ENCODE data around the gene SELENOH.
A peak's percentile ranks its signal among the peaks of the same experiment; 100 is the strongest.

The SELENOH gene

DNA sequence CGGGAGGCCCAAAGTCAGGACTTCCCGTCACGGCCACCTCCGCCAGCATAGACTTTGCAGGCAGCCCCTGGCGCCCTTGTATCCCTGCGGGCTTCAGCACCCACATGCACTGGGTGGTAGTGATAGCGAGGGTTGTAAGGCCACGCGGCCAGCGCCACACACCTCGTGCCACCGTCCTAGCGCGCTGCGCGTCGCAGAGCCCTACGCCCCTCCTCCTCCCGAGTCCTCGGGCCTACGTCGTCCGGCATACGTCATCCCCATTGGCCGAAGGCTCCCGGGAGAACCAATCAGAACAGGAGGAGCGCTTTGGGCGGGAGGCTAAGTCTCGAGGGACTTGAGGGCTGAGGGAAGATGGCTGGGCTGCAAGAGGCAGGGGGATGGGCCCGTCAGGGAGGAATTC, 11.7 kb downstream of the SELENOH start:
- TF ChIP-seq OSR1 (CRISPR knock-in tag; IDR thresholded peaks at IDR 0.05) (no peak), ISL1 (CRISPR knock-in tag; IDR thresholded peaks at IDR 0.05) (no peak), TOX (CRISPR knock-in tag; IDR thresholded peaks at IDR 0.05; ENCODE audit: borderline replicate concordance) (no peak), ZNF70 (CRISPR knock-in tag; IDR thresholded peaks at IDR 0.05) (no peak), ARNTL (CRISPR knock-in tag; IDR thresholded peaks at IDR 0.05; ENCODE audit: borderline replicate concordance, low read depth) (no peak), ESRRG (CRISPR knock-in tag; IDR thresholded peaks at IDR 0.05) (no peak), ZFP30 (CRISPR knock-in tag; IDR thresholded peaks at IDR 0.05) (no peak), GLIS3 (CRISPR knock-in tag; IDR thresholded peaks at IDR 0.05) (no peak), RARB (CRISPR knock-in tag; IDR thresholded peaks at IDR 0.05) (no peak), CSDC2 (CRISPR knock-in tag; IDR thresholded peaks at IDR 0.05) (no peak)
- TF ChIP-seq, protein P1, sequence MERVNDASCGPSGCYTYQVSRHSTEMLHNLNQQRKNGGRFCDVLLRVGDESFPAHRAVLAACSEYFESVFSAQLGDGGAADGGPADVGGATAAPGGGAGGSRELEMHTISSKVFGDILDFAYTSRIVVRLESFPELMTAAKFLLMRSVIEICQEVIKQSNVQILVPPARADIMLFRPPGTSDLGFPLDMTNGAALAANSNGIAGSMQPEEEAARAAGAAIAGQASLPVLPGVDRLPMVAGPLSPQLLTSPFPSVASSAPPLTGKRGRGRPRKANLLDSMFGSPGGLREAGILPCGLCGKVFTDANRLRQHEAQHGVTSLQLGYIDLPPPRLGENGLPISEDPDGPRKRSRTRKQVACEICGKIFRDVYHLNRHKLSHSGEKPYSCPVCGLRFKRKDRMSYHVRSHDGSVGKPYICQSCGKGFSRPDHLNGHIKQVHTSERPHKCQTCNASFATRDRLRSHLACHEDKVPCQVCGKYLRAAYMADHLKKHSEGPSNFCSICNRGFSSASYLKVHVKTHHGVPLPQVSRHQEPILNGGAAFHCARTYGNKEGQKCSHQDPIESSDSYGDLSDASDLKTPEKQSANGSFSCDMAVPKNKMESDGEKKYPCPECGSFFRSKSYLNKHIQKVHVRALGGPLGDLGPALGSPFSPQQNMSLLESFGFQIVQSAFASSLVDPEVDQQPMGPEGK (CRISPR knock-in tag; IDR thresholded peaks at IDR 0.05; ENCODE audit: borderline replicate concordance), result no peak
- TF ChIP-seq, protein P2, sequence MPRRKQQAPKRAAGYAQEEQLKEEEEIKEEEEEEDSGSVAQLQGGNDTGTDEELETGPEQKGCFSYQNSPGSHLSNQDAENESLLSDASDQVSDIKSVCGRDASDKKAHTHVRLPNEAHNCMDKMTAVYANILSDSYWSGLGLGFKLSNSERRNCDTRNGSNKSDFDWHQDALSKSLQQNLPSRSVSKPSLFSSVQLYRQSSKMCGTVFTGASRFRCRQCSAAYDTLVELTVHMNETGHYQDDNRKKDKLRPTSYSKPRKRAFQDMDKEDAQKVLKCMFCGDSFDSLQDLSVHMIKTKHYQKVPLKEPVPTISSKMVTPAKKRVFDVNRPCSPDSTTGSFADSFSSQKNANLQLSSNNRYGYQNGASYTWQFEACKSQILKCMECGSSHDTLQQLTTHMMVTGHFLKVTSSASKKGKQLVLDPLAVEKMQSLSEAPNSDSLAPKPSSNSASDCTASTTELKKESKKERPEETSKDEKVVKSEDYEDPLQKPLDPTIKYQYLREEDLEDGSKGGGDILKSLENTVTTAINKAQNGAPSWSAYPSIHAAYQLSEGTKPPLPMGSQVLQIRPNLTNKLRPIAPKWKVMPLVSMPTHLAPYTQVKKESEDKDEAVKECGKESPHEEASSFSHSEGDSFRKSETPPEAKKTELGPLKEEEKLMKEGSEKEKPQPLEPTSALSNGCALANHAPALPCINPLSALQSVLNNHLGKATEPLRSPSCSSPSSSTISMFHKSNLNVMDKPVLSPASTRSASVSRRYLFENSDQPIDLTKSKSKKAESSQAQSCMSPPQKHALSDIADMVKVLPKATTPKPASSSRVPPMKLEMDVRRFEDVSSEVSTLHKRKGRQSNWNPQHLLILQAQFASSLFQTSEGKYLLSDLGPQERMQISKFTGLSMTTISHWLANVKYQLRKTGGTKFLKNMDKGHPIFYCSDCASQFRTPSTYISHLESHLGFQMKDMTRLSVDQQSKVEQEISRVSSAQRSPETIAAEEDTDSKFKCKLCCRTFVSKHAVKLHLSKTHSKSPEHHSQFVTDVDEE (CRISPR knock-in tag; IDR thresholded peaks at IDR 0.05), result no peak
- TF ChIP-seq, protein P3, sequence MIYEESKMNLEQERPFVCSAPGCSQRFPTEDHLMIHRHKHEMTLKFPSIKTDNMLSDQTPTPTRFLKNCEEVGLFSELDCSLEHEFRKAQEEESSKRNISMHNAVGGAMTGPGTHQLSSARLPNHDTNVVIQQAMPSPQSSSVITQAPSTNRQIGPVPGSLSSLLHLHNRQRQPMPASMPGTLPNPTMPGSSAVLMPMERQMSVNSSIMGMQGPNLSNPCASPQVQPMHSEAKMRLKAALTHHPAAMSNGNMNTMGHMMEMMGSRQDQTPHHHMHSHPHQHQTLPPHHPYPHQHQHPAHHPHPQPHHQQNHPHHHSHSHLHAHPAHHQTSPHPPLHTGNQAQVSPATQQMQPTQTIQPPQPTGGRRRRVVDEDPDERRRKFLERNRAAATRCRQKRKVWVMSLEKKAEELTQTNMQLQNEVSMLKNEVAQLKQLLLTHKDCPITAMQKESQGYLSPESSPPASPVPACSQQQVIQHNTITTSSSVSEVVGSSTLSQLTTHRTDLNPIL (CRISPR knock-in tag; IDR thresholded peaks at IDR 0.05; ENCODE audit: low read depth), result no peak
- no peak for ATAC-seq

DNA sequence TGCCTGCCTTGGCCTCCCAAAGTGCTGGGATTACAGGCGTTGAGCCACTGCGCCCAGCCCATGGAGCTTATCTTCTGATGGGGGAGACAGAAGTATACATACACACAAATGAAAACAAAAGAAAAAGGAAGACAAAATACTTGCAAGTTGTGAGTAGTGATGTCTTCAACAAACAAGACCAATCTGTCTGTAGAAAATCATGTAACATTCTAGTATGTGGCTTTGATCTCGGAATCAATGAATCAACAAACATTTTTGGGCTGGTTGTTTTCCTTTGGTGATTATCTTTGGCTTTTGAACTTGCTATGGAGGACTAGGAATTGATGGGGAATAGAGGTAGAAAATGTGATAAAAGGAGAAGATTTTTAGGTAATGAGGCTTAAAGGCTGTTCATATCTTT, 16.9 kb downstream of the SELENOH start:
- TF ChIP-seq SNAI2 (CRISPR knock-in tag; IDR thresholded peaks at IDR 0.05) (no peak), TOX (CRISPR knock-in tag; IDR thresholded peaks at IDR 0.05; ENCODE audit: borderline replicate concordance) (no peak), BACH2 (CRISPR knock-in tag; IDR thresholded peaks at IDR 0.05; ENCODE audit: borderline replicate concordance) (no peak), RARB (CRISPR knock-in tag; IDR thresholded peaks at IDR 0.05) (no peak)
- no peak for ATAC-seq

DNA sequence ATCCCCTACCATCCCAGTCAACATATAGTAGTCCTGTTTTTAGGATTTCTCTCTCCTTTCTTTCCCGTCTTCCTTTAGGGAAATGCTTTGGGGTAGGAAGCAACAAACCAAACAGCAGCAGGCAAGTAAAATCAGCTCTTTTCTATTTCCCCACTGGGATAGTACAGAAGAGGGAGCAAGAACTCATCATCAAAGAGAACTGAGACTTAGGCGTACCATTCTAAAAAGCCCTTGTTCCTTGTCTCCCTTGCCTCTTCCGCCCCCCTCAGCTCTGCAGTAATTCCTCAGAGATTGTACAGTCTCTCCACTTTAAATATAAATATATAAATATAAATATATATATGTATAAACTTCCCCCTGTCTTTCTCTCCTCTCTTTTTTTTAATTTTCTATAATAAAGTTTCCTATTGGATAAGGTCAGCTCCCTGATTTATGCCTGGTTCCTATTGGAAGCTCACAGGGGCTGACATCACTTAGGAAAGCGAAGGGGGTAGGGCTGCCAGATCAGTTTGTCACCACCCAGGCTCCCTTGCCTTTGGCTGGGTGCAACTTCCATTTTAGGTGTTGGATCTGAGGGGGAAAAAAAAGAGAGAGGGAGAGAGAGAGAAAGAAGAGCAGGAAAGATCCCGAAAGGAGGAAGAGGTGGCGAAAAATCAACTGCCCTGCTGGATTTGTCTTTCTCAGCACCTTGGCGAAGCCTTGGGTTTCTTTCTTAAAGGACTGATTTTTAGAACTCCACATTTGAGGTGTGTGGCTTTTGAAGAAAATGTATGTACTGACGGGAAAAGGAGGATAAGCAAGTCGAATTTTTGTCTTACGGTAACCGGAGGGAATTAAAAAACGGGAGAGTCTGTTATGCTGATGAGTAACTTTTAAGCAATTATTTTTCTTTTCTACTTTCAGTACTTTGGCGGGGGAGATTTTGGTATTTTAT, 20.3 kb downstream of the SELENOH start, which contains the start of gene CTNND1:
Gene CTNND1, plus strand, starts transcription at position 502 of the 934 bp plus-strand sequence. CDS start 29,677 bp downstream, outside the sequence.
- TF ChIP-seq ZNF8 (CRISPR knock-in tag; IDR thresholded peaks at IDR 0.05), result peak; percentile 90
- TF ChIP-seq RARB (CRISPR knock-in tag; IDR thresholded peaks at IDR 0.05), result no peak
- ATAC-seq, result peak; percentile 96

DNA sequence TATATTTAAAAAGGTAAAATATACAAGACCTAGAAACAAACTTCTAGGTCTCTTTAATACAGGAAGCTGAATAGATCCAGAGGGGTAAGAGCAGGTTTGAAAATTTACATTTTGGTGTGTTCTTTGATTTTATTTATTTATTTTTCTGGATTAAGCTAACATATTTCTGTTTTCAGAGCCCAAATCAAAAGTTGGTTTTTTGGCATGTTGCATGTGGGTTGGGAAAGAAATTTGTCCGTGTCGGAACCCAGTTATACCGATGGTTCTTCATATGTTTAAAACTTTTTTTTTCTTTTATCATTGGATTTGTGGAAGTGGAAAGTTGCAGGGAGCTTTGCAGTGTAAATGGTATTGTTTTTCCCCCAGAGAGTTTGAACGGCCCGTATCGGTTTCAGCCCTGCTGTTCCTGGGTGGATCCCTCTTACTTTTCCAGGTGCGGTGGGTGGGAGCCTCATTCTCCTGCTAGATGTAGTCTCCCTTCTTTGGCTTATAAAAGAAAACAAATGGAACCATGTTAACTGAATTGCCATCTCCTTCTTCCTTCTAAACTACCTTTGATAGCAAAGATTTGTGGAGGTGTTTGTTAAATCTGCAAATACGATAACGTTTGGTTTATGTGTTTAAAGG, 21.1 kb downstream of the SELENOH start:
- ATAC-seq, result peak; percentile 48
- TF ChIP-seq, protein P4, sequence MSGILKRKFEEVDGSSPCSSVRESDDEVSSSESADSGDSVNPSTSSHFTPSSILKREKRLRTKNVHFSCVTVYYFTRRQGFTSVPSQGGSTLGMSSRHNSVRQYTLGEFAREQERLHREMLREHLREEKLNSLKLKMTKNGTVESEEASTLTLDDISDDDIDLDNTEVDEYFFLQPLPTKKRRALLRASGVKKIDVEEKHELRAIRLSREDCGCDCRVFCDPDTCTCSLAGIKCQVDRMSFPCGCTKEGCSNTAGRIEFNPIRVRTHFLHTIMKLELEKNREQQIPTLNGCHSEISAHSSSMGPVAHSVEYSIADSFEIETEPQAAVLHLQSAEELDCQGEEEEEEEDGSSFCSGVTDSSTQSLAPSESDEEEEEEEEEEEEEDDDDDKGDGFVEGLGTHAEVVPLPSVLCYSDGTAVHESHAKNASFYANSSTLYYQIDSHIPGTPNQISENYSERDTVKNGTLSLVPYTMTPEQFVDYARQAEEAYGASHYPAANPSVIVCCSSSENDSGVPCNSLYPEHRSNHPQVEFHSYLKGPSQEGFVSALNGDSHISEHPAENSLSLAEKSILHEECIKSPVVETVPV (CRISPR knock-in tag; IDR thresholded peaks at IDR 0.05), result no peak
- TF ChIP-seq ZNF565 (CRISPR knock-in tag; conservative IDR thresholded peaks at IDR 0.05; ENCODE audit: low read depth), result no peak
- TF ChIP-seq, protein P5, sequence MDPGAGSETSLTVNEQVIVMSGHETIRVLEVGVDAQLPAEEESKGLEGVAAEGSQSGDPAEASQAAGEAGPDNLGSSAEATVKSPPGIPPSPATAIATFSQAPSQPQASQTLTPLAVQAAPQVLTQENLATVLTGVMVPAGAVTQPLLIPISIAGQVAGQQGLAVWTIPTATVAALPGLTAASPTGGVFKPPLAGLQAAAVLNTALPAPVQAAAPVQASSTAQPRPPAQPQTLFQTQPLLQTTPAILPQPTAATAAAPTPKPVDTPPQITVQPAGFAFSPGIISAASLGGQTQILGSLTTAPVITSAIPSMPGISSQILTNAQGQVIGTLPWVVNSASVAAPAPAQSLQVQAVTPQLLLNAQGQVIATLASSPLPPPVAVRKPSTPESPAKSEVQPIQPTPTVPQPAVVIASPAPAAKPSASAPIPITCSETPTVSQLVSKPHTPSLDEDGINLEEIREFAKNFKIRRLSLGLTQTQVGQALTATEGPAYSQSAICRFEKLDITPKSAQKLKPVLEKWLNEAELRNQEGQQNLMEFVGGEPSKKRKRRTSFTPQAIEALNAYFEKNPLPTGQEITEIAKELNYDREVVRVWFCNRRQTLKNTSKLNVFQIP (CRISPR knock-in tag; IDR thresholded peaks at IDR 0.05; ENCODE audit: borderline replicate concordance, low read depth), result no peak
- no peak for TF ChIP-seq TCF4 (CRISPR knock-in tag; IDR thresholded peaks at IDR 0.05; ENCODE audit: borderline replicate concordance)
- TF ChIP-seq ZNF8 (CRISPR knock-in tag; IDR thresholded peaks at IDR 0.05), result no peak
- no peak for TF ChIP-seq ARNTL (CRISPR knock-in tag; IDR thresholded peaks at IDR 0.05; ENCODE audit: borderline replicate concordance, low read depth)
- no peak for TF ChIP-seq ESRRG (CRISPR knock-in tag; IDR thresholded peaks at IDR 0.05)
- no peak for TF ChIP-seq ZFP30 (CRISPR knock-in tag; IDR thresholded peaks at IDR 0.05)
- TF ChIP-seq CSDC2 (CRISPR knock-in tag; IDR thresholded peaks at IDR 0.05), result no peak
- TF ChIP-seq TOX (CRISPR knock-in tag; IDR thresholded peaks at IDR 0.05; ENCODE audit: borderline replicate concordance), result no peak

Data from SK-N-SH treated with all-trans-retinoic acid at 6 μM for 48 hours (cell line).